H1 (cell line): Measurements from ENCODE around the gene NME8. TPM values are rescaled to one million over a fixed set of nuclear protein-coding genes. Genes with fewer than 3 reads are reported as not detected.

ENCODE experiments used
- ASH2L ChIP-seq: fragments of 200-600, 300-600 bp; sonication (generic); IDR thresholded peaks from one replicate; pipeline ENCODE4 v1.7.1; 2017; ENCODE audit warnings: low read length
- BCL11A ChIP-seq, 2 experiments: IDR thresholded peaks; one replicate each; pipeline ENCODE4 v1.6.1; 2011; ENCODE audit warnings: low read depth in 2 of 2, low read length in 2 of 2, mild to moderate bottlenecking in 2 of 2
- CHD1 ChIP-seq: IDR thresholded peaks from 2 replicates; pipeline ENCODE4 v1.6.1; 2012; ENCODE audit warnings: low read depth, low read length, improper control_type of control experiment
- CHD7 ChIP-seq: fragments of 300-600 bp; sonication (generic); IDR thresholded peaks from 2 replicates; pipeline ENCODE4 v1.7.1; 2012; ENCODE audit warnings: low read length, moderate library complexity, mild to moderate bottlenecking, inconsistent platforms; ENCODE audit not compliant: insufficient replicate concordance
- EGR1 ChIP-seq: IDR thresholded peaks from 2 replicates; pipeline ENCODE4 v1.6.1; 2011; ENCODE audit warnings: low read depth, low read length, borderline replicate concordance
- EZH2 ChIP-seq: fragments of 200-600 bp; sonication (generic); IDR thresholded peaks from 2 replicates; pipeline ENCODE4 v1.7.1; 2012; ENCODE audit warnings: low read depth, mild to moderate bottlenecking, moderate library complexity, low read length, inconsistent platforms; ENCODE audit not compliant: severe bottlenecking
- HDAC6 ChIP-seq: IDR thresholded peaks from one replicate; pipeline ENCODE4 v1.7.1; 2012; ENCODE audit warnings: low read depth, mild to moderate bottlenecking, inconsistent platforms, low read length, moderate library complexity
- KDM5A ChIP-seq: fragments of 200-600 bp; IDR thresholded peaks from 2 replicates; pipeline ENCODE4 v1.7.1; 2012; ENCODE audit warnings: mild to moderate bottlenecking, low read length, inconsistent platforms, mixed read lengths
- SP4 ChIP-seq: IDR thresholded peaks from 2 replicates; pipeline ENCODE4 v1.6.1; 2012; ENCODE audit warnings: low read length, inconsistent platforms
- SRF ChIP-seq: IDR thresholded peaks from 2 replicates; pipeline ENCODE4 v1.6.1; 2011; ENCODE audit warnings: mild to moderate bottlenecking, low read depth, low read length, moderate library complexity
- YY1 ChIP-seq: IDR thresholded peaks from 2 replicates; pipeline ENCODE4 v1.6.1; 2011; ENCODE audit warnings: low read depth, mild to moderate bottlenecking, low read length
- polyA plus RNA-seq, 7 experiments: library from polyadenylated mRNA; depleted of rRNA in 3 of 7; stranded (reverse) in 5 of 7; unstranded in 2 of 7; fragments of >200 nt in 5 of 7; fragments of 200-250 nt in 2 of 7; gene quantifications; 1 replicate in 5 of 7; 2 replicates in 1 of 7; 4 replicates in 1 of 7; pipeline versions ENCODE4 v1.2.1 to v1.2.3, GENCODE V29; 2011 to 2013; ENCODE audit warnings: missing spikeins in 2 of 7, mixed read lengths in 2 of 7
- total RNA-seq: library from RNA; stranded (reverse); fragmentation: NEBNext Ultra II Directional; extraction: Animal tissue kit (Norgen Biotek cat#: 25700); gene quantifications from 2 replicates; pipeline ENCODE4 v1.2.1, GENCODE V29; 2021

NME8 gene
- total and polyA plus RNA-seq, 2 of the 8 experiments (the other 6 are each of a cell fraction or from before 2014, with no cell fraction given) = 0.22 to 0.44 TPM

GRCh38 chr7:37920849-37921805 is 72.7 kb downstream of the NME8 start (continued):
- no peak for TF ChIP-seq EZH2
- TF ChIP-seq YY1 = no peak
- peak; percentile 76 for TF ChIP-seq ASH2L
- no peak for TF ChIP-seq CHD1
- TF ChIP-seq KDM5A = no peak
- TF ChIP-seq CHD7 = no peak
- no peak for TF ChIP-seq SP4
- TF ChIP-seq HDAC6 = no peak
- no peak for TF ChIP-seq SRF
- TF ChIP-seq EGR1 = no peak
- TF ChIP-seq BCL11A (IDR thresholded peaks at IDR 0.05; ENCODE audit: low read depth in 2 of 2, low read length in 2 of 2) = no peak
